A549 (cell line): ENCODE measurements around the gene TASP1. TPM values are rescaled to one million over a fixed set of nuclear protein-coding genes. Genes with fewer than 3 reads are reported as not detected.

ENCODE experiments used
- ATAC-seq, 2 experiments: fragments of 200-7000 bp in 1 of 2; fragments of >200 bp in 1 of 2; cut with Nextera tagmentation in 1 of 2; cut with Tn5 transposase in 1 of 2; 3 replicates each; pipeline versions ENCODE4 v1.8.0 to v1.9.1; 2018 to 2020; ENCODE audit warnings: mild to moderate bottlenecking in 1 of 2, moderate library complexity in 1 of 2
- CTCF ChIA-PET: fragments of 300-600 bp; sonication (Branson Sonifier 250); formaldehyde crosslinking; extraction: SDS; loops from one replicate; lab custom pipeline; 2021; ENCODE audit warnings: antibody characterized with exemption, inconsistent platforms; lab: Yijun Ruan, JAX
- POLR2A ChIA-PET: fragments of 350-600 bp; formaldehyde crosslinking; extraction: SDS; loops from one replicate; lab custom pipeline; 2021; ENCODE audit warnings: antibody characterized with exemption, inconsistent platforms; lab: Yijun Ruan, JAX
- DNase-seq, 2 experiments: peaks; one replicate each; pipeline versions ENCODE4 v3.0.0 to v3.0.0-alpha.2; 2011 to 2016; ENCODE audit warnings: low read depth in 1 of 2, low spot score in 1 of 2
- FAIRE-seq: peaks from 2 replicates; lab custom pipeline; 2011; peaks lifted over from hg19 to GRCh38; lab: Jason Lieb, UNC
- H3K27ac ChIP-seq, 2 experiments: fragments of >200 bp; sonication (Bioruptor Twin); formaldehyde crosslinking; 3 replicates each; pipeline ENCODE4 v1.5.1; 2016 to 2017
- H3K4me1 ChIP-seq: fragments of >200 bp; sonication (Bioruptor Twin); formaldehyde crosslinking; 3 replicates; pipeline ENCODE4 v1.6.1; 2016
- H3K4me2 ChIP-seq: fragments of >200 bp; sonication (Bioruptor Twin); formaldehyde crosslinking; 3 replicates; pipeline ENCODE4 v1.6.1; 2016
- H3K4me3 ChIP-seq: fragments of >200 bp; sonication (Bioruptor Twin); formaldehyde crosslinking; 3 replicates; pipeline ENCODE4 v1.5.1; 2016
- H3K9me3 ChIP-seq: fragments of >200 bp; sonication (Bioruptor Twin); formaldehyde crosslinking; 3 replicates; pipeline ENCODE4 v1.6.1; 2016
- BHLHE40 ChIP-seq: IDR thresholded peaks from 2 replicates; pipeline ENCODE4 v1.6.1; 2012; ENCODE audit warnings: low read depth, low read length, inconsistent platforms
- CBX2 ChIP-seq: fragments of 200-600 bp; sonication (generic); IDR thresholded peaks from 2 replicates; pipeline ENCODE4 v1.6.1; 2016; ENCODE audit warnings: low read depth, mild to moderate bottlenecking, borderline replicate concordance
- CBX8 ChIP-seq: fragments of 200-600 bp; sonication (generic); IDR thresholded peaks from 2 replicates; pipeline ENCODE4 v1.6.1; 2016
- CEBPB ChIP-seq, 2 experiments: fragments of >200 bp in 1 of 2; sonication (Bioruptor Twin) in 1 of 2; formaldehyde crosslinking in 1 of 2; IDR thresholded peaks; 2 replicates each; pipeline ENCODE4 v1.6.1; 2012 to 2016
- CHD2 ChIP-seq: fragments of 150-350 bp; IDR thresholded peaks from 2 replicates; pipeline ENCODE4 v1.6.1; 2014; ENCODE audit warnings: low read length; ENCODE audit not compliant: partially characterized antibody
- FOSL2 ChIP-seq, 2 experiments: fragments of 450-650 bp in 1 of 2; fragments of >200 bp in 1 of 2; sonication (Bioruptor Twin) in 1 of 2; formaldehyde crosslinking; IDR thresholded peaks; 2 replicates each; pipeline versions ENCODE4 v1.5.0 to v1.6.1; 2016 to 2020; ENCODE audit warnings: mild to moderate bottlenecking in 1 of 2, moderate library complexity in 1 of 2
- FOXS1 ChIP-seq: fragments of 250-450 bp; sonication (Bioruptor Pico); IDR thresholded peaks from 2 replicates; pipeline ENCODE4 v1.5.0; 2020; ENCODE audit warnings: mild to moderate bottlenecking, moderate library complexity
- GATA3 ChIP-seq: IDR thresholded peaks from 2 replicates; pipeline ENCODE4 v1.6.1; 2012; ENCODE audit warnings: borderline replicate concordance
- HOXB13 ChIP-seq: fragments of 250-450 bp; sonication (Bioruptor Pico); IDR thresholded peaks from 2 replicates; pipeline ENCODE4 v1.5.0; 2020; ENCODE audit warnings: low read depth, mild to moderate bottlenecking, moderate library complexity
- HOXB5 ChIP-seq: fragments of 250-450 bp; sonication (Bioruptor Pico); IDR thresholded peaks from 2 replicates; pipeline ENCODE4 v1.5.0; 2020; ENCODE audit warnings: mild to moderate bottlenecking, moderate library complexity
- KDM5A ChIP-seq: fragments of 200-600 bp; sonication (generic); IDR thresholded peaks from 2 replicates; pipeline ENCODE4 v1.6.1; 2016; ENCODE audit warnings: antibody characterized with exemption, mild to moderate bottlenecking
- MAZ ChIP-seq: fragments of 150-350 bp; IDR thresholded peaks from 2 replicates; pipeline ENCODE4 v1.6.1; 2014; ENCODE audit warnings: antibody characterized with exemption, low read depth, low read length, borderline replicate concordance
- MYC ChIP-seq: IDR thresholded peaks from 2 replicates; pipeline ENCODE4 v1.6.1; 2012; ENCODE audit warnings: mild to moderate bottlenecking, inconsistent platforms, low read length, improper control_type of control experiment, borderline replicate concordance
- NFE2L2 ChIP-seq: fragments of 150-350 bp; conservative IDR thresholded peaks from 2 replicates; pipeline ENCODE4 v1.6.1; 2014; ENCODE audit warnings: low read length
- PHF8 ChIP-seq: fragments of 200-600 bp; sonication (generic); IDR thresholded peaks from 2 replicates; pipeline ENCODE4 v1.6.1; 2016; ENCODE audit warnings: low read depth, mild to moderate bottlenecking, antibody characterized with exemption, moderate library complexity, borderline replicate concordance
- POLR2A ChIP-seq: IDR thresholded peaks from 2 replicates; pipeline ENCODE4 v1.6.1; 2012; ENCODE audit warnings: mild to moderate bottlenecking, low read length
- RARB ChIP-seq: fragments of 250-450 bp; sonication (Bioruptor Pico); IDR thresholded peaks from 2 replicates; pipeline ENCODE4 v1.8.0; 2021; ENCODE audit warnings: mild to moderate bottlenecking, moderate library complexity
- TFCP2L1 ChIP-seq: fragments of 250-450 bp; sonication (Bioruptor Pico); IDR thresholded peaks from 2 replicates; pipeline ENCODE4 v1.5.0; 2021; ENCODE audit warnings: mild to moderate bottlenecking
- TP53 ChIP-seq: fragments of 250-450 bp; sonication (Bioruptor Pico); IDR thresholded peaks from 2 replicates; pipeline ENCODE4 v1.5.0; 2021; ENCODE audit warnings: mild to moderate bottlenecking, moderate library complexity
- ZFP36 ChIP-seq: fragments of 450-650 bp; IDR thresholded peaks from 2 replicates; pipeline ENCODE4 v1.6.1; 2014; ENCODE audit warnings: borderline replicate concordance; ENCODE audit not compliant: partially characterized antibody
- WGBS: methylation state at CpG from one replicate; pipeline ENCODE4 v1.1.6; 2017; ENCODE audit errors: missing lambda C conversion rate; 5-methylcytosine and 5-hydroxymethylcytosine counted together
- polyA plus RNA-seq, 4 experiments: library from polyadenylated mRNA; depleted of rRNA in 3 of 4; stranded (reverse); fragments of >200 nt; fragmentation: RNase III in 1 of 4; extraction: RNeasy Plus Mini Kit Qiagen cat#74134 plus additional on column Dnase treatment in 1 of 4; gene quantifications; 2 replicates in 3 of 4; 3 replicates in 1 of 4; pipeline ENCODE4 v1.2.3, GENCODE V29; 2011 to 2017
- TF ChIP-seq, protein P1 (sequence below): fragments of 250-450 bp; sonication (Bioruptor Pico); IDR thresholded peaks from 2 replicates; pipeline ENCODE4 v1.5.0; 2020; ENCODE audit warnings: low read depth, mild to moderate bottlenecking, moderate library complexity
- TF ChIP-seq, protein P2 (sequence below): fragments of >200 bp; sonication (Bioruptor Twin); formaldehyde crosslinking; IDR thresholded peaks from 2 replicates; pipeline ENCODE4 v1.6.1; 2016
- TF ChIP-seq, protein P3 (sequence below): fragments of 250-450 bp; sonication (Bioruptor Pico); IDR thresholded peaks from 2 replicates; pipeline ENCODE4 v1.5.0; 2021; ENCODE audit warnings: mild to moderate bottlenecking, moderate library complexity, borderline replicate concordance
- TF ChIP-seq, protein P4 (sequence below): IDR thresholded peaks from 2 replicates; pipeline ENCODE4 v1.6.1; 2012
- TF ChIP-seq, protein P5 (sequence below): fragments of 200-600 bp; sonication (generic); IDR thresholded peaks from 2 replicates; pipeline ENCODE4 v1.6.1; 2016; ENCODE audit warnings: antibody characterized with exemption, mild to moderate bottlenecking, moderate library complexity

The TASP1 gene
- polyA plus RNA-seq, 2 of the 4 experiments (the other 2 are of a cell fraction), result 9.5 to 18.2 TPM

DNA sequence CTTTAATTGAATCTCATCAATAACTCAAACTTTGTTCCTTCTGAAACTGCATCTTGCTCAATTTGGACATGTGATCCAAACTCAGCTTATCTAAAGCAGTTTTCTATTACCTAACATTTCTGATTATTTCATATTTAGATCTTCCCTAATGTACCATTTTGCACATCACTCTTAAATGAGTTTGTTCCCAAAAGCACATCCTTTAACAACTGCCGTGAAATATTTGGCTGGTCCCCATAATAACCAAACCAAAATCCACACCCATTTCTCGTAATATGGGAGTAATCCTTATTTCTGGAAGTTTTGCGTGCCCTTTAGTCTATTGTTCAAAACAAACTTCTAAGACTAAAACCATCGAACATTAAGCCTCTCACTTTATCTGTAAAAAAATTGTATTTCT lies 94.9 kb downstream of the TASP1 start:
- FAIRE-seq (no peak), ATAC-seq (no peak), DNase-seq (no peak)
- Histone ChIP-seq H3K4me2 (no peak overlapping the region), H3K4me1 (peaks cover 9% of the 10 kb centered on the region; the same call in 2 of the 3 replicates), H3K4me3 (no peak overlapping the region), H3K9me3 (no peaks in the 10 kb centered on the region), H3K27ac (no peak overlapping the region)
- ChIA-PET CTCF (interaction anchor here (1.0 to 7.7 kb wide), 5 partner anchors 9 to 424 kb away, joined by 3 to 118 read pairs (median 4); no protein-coding TSS in a partner anchor), POLR2A (no interaction called here)
- no peak for TF ChIP-seq CBX8
- no peak for TF ChIP-seq POLR2A
- TF ChIP-seq, protein P1, sequence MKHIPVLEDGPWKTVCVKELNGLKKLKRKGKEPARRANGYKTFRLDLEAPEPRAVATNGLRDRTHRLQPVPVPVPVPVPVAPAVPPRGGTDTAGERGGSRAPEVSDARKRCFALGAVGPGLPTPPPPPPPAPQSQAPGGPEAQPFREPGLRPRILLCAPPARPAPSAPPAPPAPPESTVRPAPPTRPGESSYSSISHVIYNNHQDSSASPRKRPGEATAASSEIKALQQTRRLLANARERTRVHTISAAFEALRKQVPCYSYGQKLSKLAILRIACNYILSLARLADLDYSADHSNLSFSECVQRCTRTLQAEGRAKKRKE (CRISPR knock-in tag), result no peak
- no peak for TF ChIP-seq TFCP2L1
- no peak for TF ChIP-seq NFE2L2
- no peak for TF ChIP-seq FOSL2 (IDR thresholded peaks at IDR 0.05)
- no peak for TF ChIP-seq FOSL2 (CRISPR knock-in tag; IDR thresholded peaks at IDR 0.05)
- TF ChIP-seq PHF8, result no peak
- TF ChIP-seq CBX2, result no peak
- no peak for TF ChIP-seq HOXB13 (CRISPR knock-in tag)
- TF ChIP-seq KDM5A, result no peak
- no peak for TF ChIP-seq ZFP36
- TF ChIP-seq, protein P2, sequence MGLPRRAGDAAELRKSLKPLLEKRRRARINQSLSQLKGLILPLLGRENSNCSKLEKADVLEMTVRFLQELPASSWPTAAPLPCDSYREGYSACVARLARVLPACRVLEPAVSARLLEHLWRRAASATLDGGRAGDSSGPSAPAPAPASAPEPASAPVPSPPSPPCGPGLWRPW, result no peak
- no peak for TF ChIP-seq MAZ
- 91% methylated on average over 4 of the region's 4 CpGs for WGBS

DNA sequence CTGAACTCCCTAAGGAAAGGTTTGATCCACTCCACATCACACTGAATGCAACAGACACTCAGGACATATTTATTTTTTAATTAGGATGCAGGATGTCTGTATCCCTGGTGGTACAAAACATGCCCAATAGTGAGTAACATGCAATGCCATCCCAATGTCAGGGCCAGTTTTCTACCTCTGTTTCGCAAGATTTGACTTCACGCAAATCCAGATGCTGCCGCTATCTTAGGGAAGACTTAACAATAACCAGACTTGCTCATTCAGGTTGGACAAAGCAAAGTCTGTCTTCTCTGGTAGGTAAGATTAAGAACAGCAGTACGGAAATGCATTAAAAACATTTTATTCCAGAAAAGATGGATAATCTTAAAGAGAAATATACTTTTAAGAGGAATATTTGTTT lies 103.1 kb downstream of the TASP1 start:
- CTCF ChIA-PET, result interaction anchor here (3.7 kb wide), 1 partner anchor 11 kb away, joined by 24 read pairs; no protein-coding TSS in a partner anchor
- Histone ChIP-seq H3K9me3 (no peaks in the 10 kb centered on the region), H3K27ac (no peak overlapping the region), H3K4me1 (no peaks in the 10 kb centered on the region), H3K4me2 (no peak overlapping the region), H3K4me3 (no peak overlapping the region)
- WGBS, result 96% methylated on average over 4 of the region's 4 CpGs
- FAIRE-seq (no peak), DNase-seq (no peak), ATAC-seq (no peak)
- POLR2A ChIA-PET, result no interaction called here
- TF ChIP-seq CEBPB (IDR thresholded peaks at IDR 0.05), result peak in 1 of 2 experiments; percentile 41; a peak in 1 of 4 replicates
- TF ChIP-seq GATA3, result no peak

DNA sequence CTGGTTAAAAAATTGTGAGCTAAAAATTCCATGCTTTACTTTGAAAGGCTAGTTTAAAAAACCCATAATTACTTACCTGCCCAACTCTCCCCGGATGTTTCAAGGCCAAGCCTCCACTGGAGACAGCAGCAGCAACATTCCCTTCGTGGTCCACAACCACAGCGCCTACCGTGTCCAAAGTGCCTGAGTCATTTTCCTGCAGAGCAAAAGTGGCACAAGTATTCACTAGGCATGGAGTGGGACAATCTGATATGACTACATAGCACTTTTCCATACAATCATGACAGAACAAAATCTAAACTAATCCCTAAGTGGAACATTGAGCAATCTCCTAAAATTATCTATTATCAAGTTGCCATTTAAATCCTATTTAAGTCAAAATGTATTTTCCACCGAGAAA lies 104.8 kb downstream of the TASP1 start:
- H3K4me3 ChIP-seq, result no peak overlapping the region
- 89% methylated on average over 5 of the region's 5 CpGs for WGBS
- ChIA-PET CTCF (interaction anchor here (1.3 to 3.7 kb wide), 2 partner anchors 10 to 13 kb away, joined by 3 to 24 read pairs; no protein-coding TSS in a partner anchor), POLR2A (no interaction called here)
- TF ChIP-seq TFCP2L1 (no peak), TP53 (no peak), HOXB13 (CRISPR knock-in tag) (no peak), HOXB5 (no peak), POLR2A (no peak), MYC (no peak), CHD2 (no peak), CBX8 (no peak), FOXS1 (no peak), BHLHE40 (no peak), RARB (no peak)
- TF ChIP-seq, protein P3, sequence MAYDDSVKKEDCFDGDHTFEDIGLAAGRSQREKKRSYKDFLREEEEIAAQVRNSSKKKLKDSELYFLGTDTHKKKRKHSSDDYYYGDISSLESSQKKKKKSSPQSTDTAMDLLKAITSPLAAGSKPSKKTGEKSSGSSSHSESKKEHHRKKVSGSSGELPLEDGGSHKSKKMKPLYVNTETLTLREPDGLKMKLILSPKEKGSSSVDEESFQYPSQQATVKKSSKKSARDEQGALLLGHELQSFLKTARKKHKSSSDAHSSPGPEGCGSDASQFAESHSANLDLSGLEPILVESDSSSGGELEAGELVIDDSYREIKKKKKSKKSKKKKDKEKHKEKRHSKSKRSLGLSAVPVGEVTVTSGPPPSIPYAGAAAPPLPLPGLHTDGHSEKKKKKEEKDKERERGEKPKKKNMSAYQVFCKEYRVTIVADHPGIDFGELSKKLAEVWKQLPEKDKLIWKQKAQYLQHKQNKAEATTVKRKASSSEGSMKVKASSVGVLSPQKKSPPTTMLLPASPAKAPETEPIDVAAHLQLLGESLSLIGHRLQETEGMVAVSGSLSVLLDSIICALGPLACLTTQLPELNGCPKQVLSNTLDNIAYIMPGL, result no peak
- TF ChIP-seq, protein P4, sequence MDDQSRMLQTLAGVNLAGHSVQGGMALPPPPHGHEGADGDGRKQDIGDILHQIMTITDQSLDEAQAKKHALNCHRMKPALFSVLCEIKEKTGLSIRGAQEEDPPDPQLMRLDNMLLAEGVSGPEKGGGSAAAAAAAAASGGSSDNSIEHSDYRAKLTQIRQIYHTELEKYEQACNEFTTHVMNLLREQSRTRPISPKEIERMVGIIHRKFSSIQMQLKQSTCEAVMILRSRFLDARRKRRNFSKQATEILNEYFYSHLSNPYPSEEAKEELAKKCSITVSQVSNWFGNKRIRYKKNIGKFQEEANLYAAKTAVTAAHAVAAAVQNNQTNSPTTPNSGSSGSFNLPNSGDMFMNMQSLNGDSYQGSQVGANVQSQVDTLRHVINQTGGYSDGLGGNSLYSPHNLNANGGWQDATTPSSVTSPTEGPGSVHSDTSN, result no peak
- TF ChIP-seq, protein P5, sequence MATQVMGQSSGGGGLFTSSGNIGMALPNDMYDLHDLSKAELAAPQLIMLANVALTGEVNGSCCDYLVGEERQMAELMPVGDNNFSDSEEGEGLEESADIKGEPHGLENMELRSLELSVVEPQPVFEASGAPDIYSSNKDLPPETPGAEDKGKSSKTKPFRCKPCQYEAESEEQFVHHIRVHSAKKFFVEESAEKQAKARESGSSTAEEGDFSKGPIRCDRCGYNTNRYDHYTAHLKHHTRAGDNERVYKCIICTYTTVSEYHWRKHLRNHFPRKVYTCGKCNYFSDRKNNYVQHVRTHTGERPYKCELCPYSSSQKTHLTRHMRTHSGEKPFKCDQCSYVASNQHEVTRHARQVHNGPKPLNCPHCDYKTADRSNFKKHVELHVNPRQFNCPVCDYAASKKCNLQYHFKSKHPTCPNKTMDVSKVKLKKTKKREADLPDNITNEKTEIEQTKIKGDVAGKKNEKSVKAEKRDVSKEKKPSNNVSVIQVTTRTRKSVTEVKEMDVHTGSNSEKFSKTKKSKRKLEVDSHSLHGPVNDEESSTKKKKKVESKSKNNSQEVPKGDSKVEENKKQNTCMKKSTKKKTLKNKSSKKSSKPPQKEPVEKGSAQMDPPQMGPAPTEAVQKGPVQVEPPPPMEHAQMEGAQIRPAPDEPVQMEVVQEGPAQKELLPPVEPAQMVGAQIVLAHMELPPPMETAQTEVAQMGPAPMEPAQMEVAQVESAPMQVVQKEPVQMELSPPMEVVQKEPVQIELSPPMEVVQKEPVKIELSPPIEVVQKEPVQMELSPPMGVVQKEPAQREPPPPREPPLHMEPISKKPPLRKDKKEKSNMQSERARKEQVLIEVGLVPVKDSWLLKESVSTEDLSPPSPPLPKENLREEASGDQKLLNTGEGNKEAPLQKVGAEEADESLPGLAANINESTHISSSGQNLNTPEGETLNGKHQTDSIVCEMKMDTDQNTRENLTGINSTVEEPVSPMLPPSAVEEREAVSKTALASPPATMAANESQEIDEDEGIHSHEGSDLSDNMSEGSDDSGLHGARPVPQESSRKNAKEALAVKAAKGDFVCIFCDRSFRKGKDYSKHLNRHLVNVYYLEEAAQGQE, result no peak
- no peak for DNase-seq
- no peak for ATAC-seq
- no peaks in the 10 kb centered on the region for H3K4me1 ChIP-seq
- no peak overlapping the region for H3K4me2 ChIP-seq
- H3K27ac ChIP-seq, result no peak overlapping the region
- H3K9me3 ChIP-seq, result no peaks in the 10 kb centered on the region
- no peak for FAIRE-seq
